HCT116 (cell line): ENCODE results near the gene MAP7. TPM values are rescaled to one million over a fixed set of nuclear protein-coding genes. Genes with fewer than 3 reads are reported as not detected.

Experiments
- ATAC-seq: fragments of 200-7000 bp; cut with Tn5 transposase; 2 replicates; pipeline ENCODE4 v1.9.1; 2020; ENCODE audit warnings: mild to moderate bottlenecking, moderate library complexity
- BruUV-seq: library from RNA; stranded (reverse); fragments of 400-500 nt; replicated peaks from 2 replicates; lab custom pipeline; 2021; lab: Mats Ljungman, UMichigan
- CTCF ChIA-PET: fragments of 300-600 bp; sonication (Branson Sonifier 250); formaldehyde crosslinking; loops from one replicate; lab custom pipeline; 2021; ENCODE audit warnings: antibody characterized with exemption; lab: Charles Lee
- POLR2A ChIA-PET: fragments of 300-600, 350-600 bp; sonication (Branson Sonifier 250); formaldehyde crosslinking; loops from one replicate; lab custom pipeline; 2021; ENCODE audit warnings: antibody characterized with exemption; lab: Charles Lee
- RAD21 ChIA-PET, 2 experiments: fragments of 300-600 bp; sonication (Branson Sonifier 250); formaldehyde crosslinking; loops; one replicate each; lab custom pipeline; 2023; ENCODE audit warnings: low total read pairs in 2 of 2; ENCODE audit not compliant: uncharacterized antibody in 2 of 2, unreplicated experiment in 2 of 2, low non-redundant PET in 1 of 2; lab: Charles Lee
- DNase-seq: peaks from one replicate; pipeline ENCODE4 v3.0.0-alpha.2; 2010; ENCODE audit warnings: low read depth, low spot score
- H2AFZ ChIP-seq: fragments of 200-600 bp; shearing (Covaris generic), sonication (generic); 2 replicates; pipeline ENCODE4 v1.6.1; 2017; ENCODE audit warnings: low read depth, mixed run types, mixed read lengths, antibody characterized with exemption, low read length; ENCODE audit not compliant: poor library complexity, severe bottlenecking
- H3K27ac ChIP-seq: 2 replicates; pipeline ENCODE4 v1.5.1; 2012; ENCODE audit warnings: low read depth, low read length
- H3K27me3 ChIP-seq: fragments of 200-600 bp; sonication (generic); 2 replicates; pipeline ENCODE4 v1.6.1; 2016; ENCODE audit warnings: mixed run types, low read length, mixed read lengths; ENCODE audit not compliant: insufficient read depth
- H3K36me3 ChIP-seq, 2 experiments: fragments of 200-500 bp in 1 of 2; fragments of 200-600 bp in 1 of 2; sonication (Bioruptor generic) in 1 of 2; sonication (generic) in 1 of 2; 2 replicates each; pipeline versions ENCODE4 v1.5.1 to v1.6.1; 2014 to 2016; ENCODE audit warnings: low read length in 2 of 2, inconsistent platforms in 1 of 2, mixed read lengths in 1 of 2, mixed run types in 1 of 2; ENCODE audit not compliant: insufficient read depth in 2 of 2, control insufficient read depth in 1 of 2
- H3K4me1 ChIP-seq, 2 experiments: fragments of 200-600 bp in 1 of 2; sonication (generic) in 1 of 2; 2 replicates each; pipeline versions ENCODE4 v1.5.1 to v1.6.1; 2012 to 2017; ENCODE audit warnings: low read length in 2 of 2, inconsistent platforms in 1 of 2, mild to moderate bottlenecking in 1 of 2, mixed read lengths in 1 of 2, mixed run types in 1 of 2, moderate library complexity in 1 of 2; ENCODE audit not compliant: insufficient read depth in 2 of 2, control insufficient read depth in 1 of 2
- H3K4me2 ChIP-seq: fragments of 200-600 bp; sonication (generic); 2 replicates; pipeline ENCODE4 v1.6.1; 2017; ENCODE audit warnings: mixed run types, low read length, mixed read lengths
- H3K4me3 ChIP-seq, 2 experiments: fragments of 200-600 bp in 1 of 2; sonication (generic) in 1 of 2; replicated peaks in 1 of 2; 2 replicates each; pipeline ENCODE4 v1.5.1; 2011 to 2016; ENCODE audit warnings: low read length in 2 of 2, control low read depth in 1 of 2, low read depth in 1 of 2, mild to moderate bottlenecking in 1 of 2, mixed read lengths in 1 of 2, mixed run types in 1 of 2
- H3K79me2 ChIP-seq: fragments of 200-600 bp; sonication (generic); 2 replicates; pipeline ENCODE4 v1.6.1; 2017; ENCODE audit warnings: mild to moderate bottlenecking, mixed run types, low read length, moderate library complexity, mixed read lengths; ENCODE audit not compliant: insufficient read depth
- H3K9ac ChIP-seq: fragments of 200-600 bp; sonication (generic); 2 replicates; pipeline ENCODE4 v1.6.1; 2016; ENCODE audit warnings: low read length, mixed read lengths
- H3K9me2 ChIP-seq: fragments of 200-600 bp; sonication (generic), shearing (Covaris generic); 2 replicates; pipeline ENCODE4 v1.6.1; 2017; ENCODE audit warnings: mixed run types, mild to moderate bottlenecking, moderate library complexity; ENCODE audit not compliant: insufficient read depth
- H3K9me3 ChIP-seq, 2 experiments: fragments of 200-500 bp in 1 of 2; fragments of 200-600 bp in 1 of 2; sonication (Bioruptor generic) in 1 of 2; sonication (generic) in 1 of 2; 2 replicates each; pipeline ENCODE4 v1.6.1; 2014 to 2017; ENCODE audit warnings: low read length in 2 of 2, mixed read lengths in 2 of 2, inconsistent platforms in 1 of 2, low read depth in 1 of 2, mild to moderate bottlenecking in 1 of 2, mixed run types in 1 of 2, moderate library complexity in 1 of 2; ENCODE audit not compliant: control insufficient read depth in 1 of 2, insufficient read depth in 1 of 2
- H4K20me1 ChIP-seq: fragments of 200-600 bp; sonication (generic), shearing (Covaris generic); 2 replicates; pipeline ENCODE4 v1.6.1; 2017; ENCODE audit warnings: mixed run types, mild to moderate bottlenecking, moderate library complexity; ENCODE audit not compliant: insufficient read depth
- CTCF ChIP-seq, 3 experiments: fragments of 200-600 bp in 1 of 3; sonication (generic) in 1 of 3; IDR thresholded peaks in 2 of 3; conservative IDR thresholded peaks in 1 of 3; 2 replicates each; pipeline ENCODE4 v1.5.1; 2012 to 2017; ENCODE audit warnings: low read depth in 2 of 3, low read length in 2 of 3, antibody characterized with exemption in 1 of 3, borderline replicate concordance in 1 of 3, control low read depth in 1 of 3, mild to moderate bottlenecking in 1 of 3, mixed read lengths in 1 of 3, mixed run types in 1 of 3, moderate library complexity in 1 of 3; ENCODE audit not compliant: insufficient read depth in 1 of 3
- POLR2AphosphoS5 ChIP-seq: IDR thresholded peaks from 2 replicates; pipeline ENCODE4 v1.6.1; 2011; ENCODE audit warnings: mild to moderate bottlenecking, low read depth, low read length, moderate library complexity
- RAD21 ChIP-seq: IDR thresholded peaks from 2 replicates; pipeline ENCODE4 v1.6.1; 2012; ENCODE audit warnings: low read depth, mild to moderate bottlenecking
- REST ChIP-seq: IDR thresholded peaks from 2 replicates; pipeline ENCODE4 v1.6.1; 2012; ENCODE audit warnings: low read depth
- SP1 ChIP-seq: IDR thresholded peaks from 2 replicates; pipeline ENCODE4 v1.6.1; 2012; ENCODE audit warnings: low read depth
- intact Hi-C: fragments of 100-400 bp; cut with micrococcal nuclease; formaldehyde crosslinking; loops from 2 replicates; pipeline ENCODE4 v1.10.0; 2022
- total RNA-seq: library from RNA; stranded (reverse); gene quantifications from one replicate; pipeline ENCODE4 v1.2.1, GENCODE V29; 2021; ENCODE audit not compliant: unreplicated experiment

Gene MAP7
- total RNA-seq, 1 experiment from 2014 or later: 35.5 TPM

DNA sequence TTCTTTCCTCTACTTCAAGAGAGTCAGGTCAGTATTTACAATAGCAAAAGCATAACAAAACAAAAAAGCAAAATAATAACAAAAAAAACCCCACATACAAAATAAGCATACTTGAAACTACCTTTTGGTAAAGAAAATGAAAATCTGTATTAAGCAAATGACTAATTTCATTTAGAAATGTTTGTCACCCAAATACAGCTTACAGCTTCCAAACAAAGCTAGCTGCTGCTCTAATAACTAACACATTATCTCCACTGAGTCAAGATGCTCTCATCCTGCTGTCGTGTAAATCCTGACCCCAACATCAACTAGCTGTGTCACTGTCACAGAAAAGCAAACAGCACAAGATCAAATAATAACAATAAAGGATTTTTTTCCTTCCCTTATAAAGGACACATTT lies 21.7 kb downstream of the MAP7 start:
- H3K79me2 ChIP-seq: peaks cover 36% of the 10 kb centered on the region
- H3K27me3 ChIP-seq: no peaks in the 10 kb centered on the region
- H3K9me3 ChIP-seq: no peaks in the 10 kb centered on the region
- ChIA-PET RAD21 (no interaction called here), CTCF (interaction anchor here (1.4 kb wide), 1 partner anchor 22 kb away, joined by 3 read pairs; the partner anchor contains the start of gene MAP7), POLR2A (no interaction called here)
- TF ChIP-seq POLR2AphosphoS5: no peak
- TF ChIP-seq SP1: no peak
- TF ChIP-seq CTCF (IDR thresholded peaks at IDR 0.05 in 2 of 3, conservative IDR thresholded peaks at IDR 0.05 in 1 of 3; ENCODE audit: borderline replicate concordance in 1 of 3, insufficient read depth in 1 of 3, low read depth in 2 of 3, low read length in 2 of 3): no peak
- no peak for TF ChIP-seq REST
- TF ChIP-seq RAD21: no peak
- peaks cover 4% of the 10 kb centered on the region; the same call in 1 of the 2 replicates for H4K20me1 ChIP-seq
- H3K27ac ChIP-seq: no peak overlapping the region
- no peak for DNase-seq
- no TSS peak for BruUV-seq
- H3K36me3 ChIP-seq: no peaks in the 10 kb centered on the region
- no peak overlapping the region for H2AFZ ChIP-seq
- intact Hi-C loops: no loop called here
- H3K9ac ChIP-seq: no peak overlapping the region
- ATAC-seq: no peak
- no peaks in the 10 kb centered on the region for H3K4me1 ChIP-seq
- no peak overlapping the region for H3K4me3 ChIP-seq
- H3K4me2 ChIP-seq: no peak overlapping the region
- H3K9me2 ChIP-seq: no peaks in the 10 kb centered on the region
